Fibroblast of upper back skin (primary cell): Measurements from ENCODE around the gene DGKB.
A peak's percentile ranks its signal among the peaks of the same experiment; 100 is the strongest.

Experiments
- DNase-seq: peaks from one replicate; pipeline ENCODE4 v3.0.0-alpha.2; 2013

DGKB gene

GRCh38 chr7:14902589-14903067 is at the start of gene DGKB:
TSS of gene DGKB (minus strand) at chr7:14902751.
- DNase-seq, result peak; percentile 32

DNA sequence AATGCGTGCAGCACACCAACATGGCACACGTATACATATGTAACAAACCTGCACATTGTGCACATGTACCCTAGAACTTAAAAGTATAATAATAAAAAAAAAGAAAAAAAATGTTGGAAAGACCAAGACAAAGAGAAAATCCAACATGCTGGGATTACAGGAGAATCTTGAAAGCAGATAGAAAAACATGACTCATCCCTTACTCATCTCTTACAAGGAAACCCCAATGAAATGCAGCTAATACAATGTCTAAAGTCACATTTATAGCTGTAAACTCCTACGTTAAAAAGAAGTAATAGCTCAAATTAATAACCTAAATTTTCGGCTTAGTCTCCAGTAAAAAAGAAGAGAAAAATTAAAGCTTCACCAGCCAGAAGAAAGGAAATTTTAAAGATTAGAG is 47.5 kb upstream of the DGKB start:
- DNase-seq, result peak; percentile 4

DNA sequence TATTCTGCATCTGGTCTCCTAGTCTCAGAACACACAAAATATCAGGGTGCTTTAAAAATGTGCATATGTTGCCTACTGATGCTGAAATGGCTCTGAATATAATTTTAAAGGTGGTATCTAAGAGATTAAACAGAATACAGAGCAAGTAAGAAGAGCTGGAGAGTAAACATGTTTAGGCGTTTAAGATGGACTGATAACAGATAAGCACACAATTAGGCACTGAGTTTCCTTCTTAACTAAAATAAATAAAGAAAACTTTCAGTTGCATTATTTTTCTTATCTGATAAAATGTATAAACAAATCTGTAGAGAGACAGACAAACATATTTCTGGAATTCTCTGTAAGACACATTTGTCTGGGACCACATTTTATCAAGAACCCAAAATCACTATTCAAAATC is 35.6 kb upstream of the DGKB start:
- DNase-seq, result no peak

GRCh38 chr7:14937581-14937980 is 35.0 kb upstream of the DGKB start:
- no peak for DNase-seq

DNA sequence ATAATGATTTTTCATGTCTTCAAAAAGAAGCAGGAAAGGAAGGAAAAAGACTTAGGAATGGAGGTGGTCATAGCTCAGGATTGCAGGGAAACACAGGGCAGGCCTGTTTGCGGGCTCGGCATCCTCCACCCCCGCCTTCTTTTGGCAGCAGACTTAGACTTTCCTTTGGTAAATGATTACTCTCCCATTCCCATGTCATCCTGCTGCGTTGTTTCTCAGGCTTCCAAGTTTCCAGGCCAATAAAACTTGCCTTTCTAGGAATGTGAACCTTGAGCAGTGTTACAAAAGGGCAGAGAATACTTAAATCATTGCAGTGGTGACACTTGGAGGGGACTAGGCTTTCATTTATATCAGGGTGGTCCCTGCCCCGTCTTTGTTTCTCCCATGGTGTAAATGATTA is 34.0 kb upstream of the DGKB start:
- DNase-seq, result peak; percentile 81

- no peak for DNase-seq
Measured at GRCh38 chr7:14934839-14935238, 32.3 kb upstream of the DGKB start.

DNA sequence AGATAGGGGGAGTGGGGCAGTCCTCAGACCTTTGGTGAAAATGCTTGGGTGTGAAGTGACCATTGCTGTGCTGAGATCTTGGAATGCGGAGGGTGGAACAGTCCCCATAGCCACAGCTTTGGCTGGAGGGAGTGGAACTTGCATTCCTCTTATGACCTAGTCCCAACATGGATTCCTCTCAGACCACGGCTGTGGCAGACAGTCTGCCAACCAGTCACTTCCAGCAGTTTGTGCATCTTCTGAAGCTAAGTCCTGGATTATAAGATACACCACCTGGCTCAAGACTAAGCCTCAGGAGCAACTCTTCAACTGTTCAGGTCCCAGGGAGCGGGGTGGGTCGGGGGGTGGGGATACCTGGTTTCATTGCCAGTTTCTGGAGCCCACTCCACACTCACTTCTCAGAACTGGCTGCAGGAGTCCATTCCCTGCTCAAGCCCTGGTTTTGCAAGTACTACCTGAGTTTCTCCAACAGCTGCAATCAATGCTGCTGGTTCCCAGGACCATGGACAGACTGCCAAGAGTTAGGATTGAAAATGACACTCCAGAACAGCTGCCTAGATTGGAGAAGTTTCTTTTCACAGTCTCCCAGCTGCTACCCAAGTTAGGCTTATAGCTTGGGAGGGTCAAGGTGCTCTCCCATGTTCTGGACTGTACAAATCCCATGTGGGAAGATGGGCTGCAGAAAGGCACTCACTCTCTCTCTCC is 29.1 kb upstream of the DGKB start:
- DNase-seq, result no peak

GRCh38 chr7:14924398-14924797 is 21.8 kb upstream of the DGKB start:
- peak; percentile 25 for DNase-seq

GRCh38 chr7:14911077-14911476 is 8.5 kb upstream of the DGKB start:
- DNase-seq, result no peak

GRCh38 chr7:14908697-14909096 is 6.1 kb upstream of the DGKB start:
- no peak for DNase-seq

DNA sequence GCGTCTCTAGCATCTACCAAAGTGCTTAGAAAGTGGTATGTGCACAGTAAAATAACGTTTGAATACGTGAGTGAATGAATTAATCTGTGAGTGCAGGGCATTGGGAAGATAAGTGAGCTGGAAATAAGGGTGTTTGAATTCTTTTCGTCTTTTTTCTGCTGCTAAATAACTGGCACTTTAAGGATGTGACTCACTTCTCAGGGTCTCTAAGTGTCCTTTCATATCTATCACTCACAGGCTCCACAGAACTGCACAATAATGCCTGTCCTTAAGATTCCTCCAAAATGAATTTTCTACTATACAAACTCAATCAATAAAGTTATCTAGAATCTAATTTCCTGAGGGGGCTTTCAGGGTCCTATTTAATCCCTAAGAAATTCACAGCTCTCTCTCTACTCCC is 3.2 kb upstream of the DGKB start:
- no peak for DNase-seq

- peak; percentile 6 for DNase-seq
Measured at GRCh38 chr7:14900051-14900450, 2.5 kb downstream of the DGKB start.

DNA sequence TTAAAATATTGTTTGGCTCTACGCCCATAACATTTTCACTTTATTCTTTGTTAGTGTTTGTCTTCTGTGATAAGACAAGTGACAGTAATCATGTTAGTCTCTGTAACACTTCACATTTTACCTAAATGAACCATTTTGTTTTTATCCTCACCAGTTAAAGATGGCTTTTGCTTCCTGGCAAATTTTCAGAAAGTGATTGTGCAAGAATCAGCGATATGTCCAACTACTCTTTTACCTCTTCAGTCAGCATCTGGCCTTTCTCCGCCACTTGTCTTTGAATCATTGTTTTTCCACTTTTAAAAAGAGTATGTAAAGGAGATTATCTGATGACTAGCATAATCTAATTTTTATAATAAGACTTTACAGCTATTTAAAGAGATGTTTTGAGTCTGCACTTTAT is 3.5 kb downstream of the DGKB start:
- DNase-seq, result peak; percentile 31

DNA sequence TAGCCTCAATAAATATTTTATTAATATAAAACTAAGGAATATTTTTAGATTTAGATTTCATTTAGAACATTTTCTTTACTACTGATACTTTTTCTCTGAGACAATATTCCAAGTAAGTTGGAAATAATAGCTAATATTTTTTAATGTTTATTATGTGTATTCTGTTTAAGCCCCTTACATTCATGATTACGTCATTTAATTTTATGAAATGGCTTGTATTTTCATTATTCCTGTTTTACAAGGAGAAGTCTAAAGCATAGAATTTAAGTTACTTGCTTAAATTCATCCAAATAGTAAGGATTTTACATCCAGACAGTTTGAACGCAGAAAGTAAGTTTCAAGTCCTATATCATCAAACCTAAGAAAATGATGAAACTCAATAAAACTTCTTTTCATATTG is 6.1 kb downstream of the DGKB start:
- DNase-seq, result no peak

GRCh38 chr7:14894826-14895225 is 7.7 kb downstream of the DGKB start:
- no peak for DNase-seq

- DNase-seq, result no peak
Measured at GRCh38 chr7:14892961-14893360, 9.6 kb downstream of the DGKB start.

DNA sequence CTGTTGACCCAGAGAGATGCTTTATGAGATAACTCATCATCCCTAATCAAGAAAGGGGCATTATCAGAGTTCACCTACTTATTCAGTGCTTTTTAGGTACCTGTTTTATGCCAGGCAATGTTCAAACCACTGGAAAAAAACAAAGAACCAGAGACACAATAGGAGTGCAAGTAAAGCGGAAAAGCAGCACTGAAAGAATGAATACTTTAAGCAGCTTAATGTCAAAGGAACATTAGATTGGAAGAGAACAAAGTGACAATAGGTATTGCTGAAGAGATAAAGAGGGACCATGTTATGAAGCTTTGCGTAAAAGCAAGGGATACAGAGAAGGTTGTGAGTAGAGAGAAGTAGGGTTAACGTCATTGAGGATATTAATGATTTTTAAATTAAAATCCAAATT is 11.3 kb downstream of the DGKB start:
- DNase-seq, result no peak

DNA sequence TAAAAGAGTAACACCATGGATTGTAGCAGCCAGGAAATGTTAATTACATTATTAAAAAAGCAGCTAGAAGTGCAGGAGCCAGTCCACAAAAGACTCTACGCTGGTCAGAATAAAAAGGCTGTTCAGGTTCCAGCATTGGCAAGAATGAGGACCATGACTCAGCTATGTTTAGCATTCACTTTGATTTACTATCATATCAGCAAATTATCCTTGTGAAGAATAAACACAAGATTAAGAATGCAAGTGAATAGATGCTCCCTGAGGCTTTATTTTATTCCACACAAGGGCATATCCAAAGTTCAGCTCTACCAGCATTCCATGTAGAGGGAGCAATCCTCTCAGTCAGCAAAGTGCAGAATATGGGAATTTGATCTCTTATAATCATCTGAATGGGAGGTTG is 13.6 kb downstream of the DGKB start:
- peak; percentile 6 for DNase-seq

GRCh38 chr7:14886533-14886932 is 16.0 kb downstream of the DGKB start:
- DNase-seq, result no peak

GRCh38 chr7:14875941-14876587 is 26.5 kb downstream of the DGKB start:
- DNase-seq, result no peak

DNA sequence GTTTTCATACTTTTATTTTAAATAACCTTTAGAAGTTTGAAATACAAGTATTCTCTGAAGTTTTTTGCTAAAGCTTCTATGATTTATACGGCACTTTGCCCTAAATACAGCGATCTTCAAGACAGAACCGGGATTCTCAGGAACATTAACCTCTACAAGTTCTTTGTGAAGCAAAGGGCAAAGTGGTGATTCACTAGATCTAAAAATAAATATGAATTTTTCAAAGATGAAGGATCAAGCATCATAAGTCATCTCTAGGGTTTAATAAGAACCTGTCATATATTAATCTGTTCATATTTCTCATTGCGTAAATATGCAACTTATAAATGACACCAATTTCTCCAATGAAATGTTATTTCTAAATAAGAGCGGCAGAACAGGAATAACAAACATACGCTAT is 30.7 kb downstream of the DGKB start:
- DNase-seq, result no peak

- no peak for DNase-seq
Measured at GRCh38 chr7:14870394-14870793, 32.2 kb downstream of the DGKB start.

DNA sequence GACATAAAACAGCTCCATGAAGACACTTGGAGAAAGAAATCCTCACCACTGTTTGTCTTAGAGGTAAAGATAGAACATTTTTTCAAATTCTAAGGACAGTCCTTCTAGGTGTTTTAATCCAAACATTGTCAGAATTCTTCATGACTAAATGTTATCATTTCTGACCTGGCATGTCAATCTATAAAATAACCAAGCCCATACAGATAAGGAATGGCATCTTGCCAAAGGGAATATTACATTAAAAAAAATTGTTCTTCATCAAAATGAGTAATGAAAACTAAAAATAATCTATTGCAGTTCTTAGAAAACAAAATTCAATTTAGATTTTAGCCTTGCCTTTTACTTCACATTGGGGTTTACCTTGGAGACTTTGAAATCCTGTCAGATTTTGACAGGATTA is 33.6 kb downstream of the DGKB start:
- no peak for DNase-seq

DNA sequence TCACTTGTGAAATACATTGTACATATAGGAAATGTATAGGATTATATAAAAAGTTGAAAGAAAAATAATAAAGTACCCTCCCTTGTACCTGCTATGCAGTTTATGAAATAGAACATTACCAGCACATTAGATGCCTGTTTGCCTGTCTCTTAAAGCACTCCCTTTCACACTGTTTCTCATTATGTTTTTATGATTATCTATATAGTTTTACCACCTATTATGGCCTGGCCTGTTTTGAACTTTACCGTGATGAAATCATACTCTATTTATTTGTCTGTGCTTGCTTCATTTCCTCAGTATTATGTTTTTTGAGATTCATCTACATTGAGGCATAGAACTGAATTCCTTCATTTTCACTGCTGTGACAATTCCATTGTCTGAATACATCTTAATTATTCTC is 41.1 kb downstream of the DGKB start:
- DNase-seq, result no peak

GRCh38 chr7:14859267-14859666 is 43.3 kb downstream of the DGKB start:
- no peak for DNase-seq
